HEK293 (cell line): ENCODE results near the gene R3HDML.
A peak's percentile ranks its signal among the peaks of the same experiment; 100 is the strongest.

Experiments
- BCL11A ChIP-seq: fragments of 450-650 bp; formaldehyde crosslinking; IDR thresholded peaks from 2 replicates; pipeline ENCODE4 v1.5.1; 2016; ENCODE audit warnings: low read depth, missing biosample characterization, missing genetic modification characterization
- GFI1B ChIP-seq: fragments of 450-650 bp; formaldehyde crosslinking; IDR thresholded peaks from 2 replicates; pipeline ENCODE4 v1.5.1; 2016; ENCODE audit warnings: missing biosample characterization, missing genetic modification characterization
- HOXA7 ChIP-seq: sonication (generic); formaldehyde crosslinking; IDR thresholded peaks from 2 replicates; pipeline ENCODE4 v1.8.1; 2022; ENCODE audit warnings: missing genetic modification reagents, borderline replicate concordance
- INSM2 ChIP-seq: fragments of 450-650 bp; formaldehyde crosslinking; IDR thresholded peaks from 2 replicates; pipeline ENCODE4 v1.5.1; 2016; ENCODE audit warnings: missing biosample characterization, missing genetic modification characterization
- REPIN1 ChIP-seq: fragments of 450-650 bp; formaldehyde crosslinking; IDR thresholded peaks from 2 replicates; pipeline ENCODE4 v1.5.1; 2017; ENCODE audit warnings: missing biosample characterization, missing genetic modification characterization, low read depth
- TCF7L2 ChIP-seq: IDR thresholded peaks from 2 replicates; pipeline ENCODE4 v1.6.1; 2011; ENCODE audit warnings: low read depth, mild to moderate bottlenecking, inconsistent platforms, low read length, moderate library complexity, borderline replicate concordance
- ZFP41 ChIP-seq: fragments of 450-650 bp; formaldehyde crosslinking; IDR thresholded peaks from 2 replicates; pipeline ENCODE4 v1.5.1; 2016; ENCODE audit warnings: missing biosample characterization, missing genetic modification characterization, borderline replicate concordance
- ZNF146 ChIP-seq: fragments of 450-650 bp; formaldehyde crosslinking; IDR thresholded peaks from 2 replicates; pipeline ENCODE4 v1.5.1; 2016; ENCODE audit warnings: missing biosample characterization, missing genetic modification characterization
- ZNF16 ChIP-seq: fragments of 450-650 bp; formaldehyde crosslinking; IDR thresholded peaks from 2 replicates; pipeline ENCODE4 v1.5.1; 2016; ENCODE audit warnings: low read depth, missing biosample characterization, missing genetic modification characterization
- ZNF221 ChIP-seq: fragments of 450-650 bp; formaldehyde crosslinking; IDR thresholded peaks from 2 replicates; pipeline ENCODE4 v1.5.1; 2017; ENCODE audit warnings: missing biosample characterization, missing genetic modification characterization, borderline replicate concordance
- ZNF248 ChIP-seq: fragments of 450-650 bp; formaldehyde crosslinking; IDR thresholded peaks from 2 replicates; pipeline ENCODE4 v1.5.1; 2017; ENCODE audit warnings: missing biosample characterization, missing genetic modification characterization
- ZNF311 ChIP-seq: fragments of 450-650 bp; formaldehyde crosslinking; IDR thresholded peaks from 2 replicates; pipeline ENCODE4 v1.5.1; 2017; ENCODE audit warnings: missing biosample characterization, missing genetic modification characterization, borderline replicate concordance
- ZNF366 ChIP-seq: fragments of 450-650 bp; formaldehyde crosslinking; conservative IDR thresholded peaks from 2 replicates; pipeline ENCODE4 v1.5.1; 2016; ENCODE audit warnings: missing biosample characterization, missing genetic modification characterization
- ZNF394 ChIP-seq: fragments of 450-650 bp; formaldehyde crosslinking; IDR thresholded peaks from 2 replicates; pipeline ENCODE4 v1.5.1; 2016; ENCODE audit warnings: missing biosample characterization, missing genetic modification characterization, mild to moderate bottlenecking, moderate library complexity, borderline replicate concordance
- ZNF449 ChIP-seq: fragments of 450-650 bp; formaldehyde crosslinking; IDR thresholded peaks from 2 replicates; pipeline ENCODE4 v1.5.1; 2017; ENCODE audit warnings: missing biosample characterization, mild to moderate bottlenecking, missing genetic modification characterization, moderate library complexity
- ZNF488 ChIP-seq: fragments of 450-650 bp; formaldehyde crosslinking; IDR thresholded peaks from 2 replicates; pipeline ENCODE4 v1.5.1; 2016; ENCODE audit warnings: missing biosample characterization, missing genetic modification characterization
- ZNF544 ChIP-seq: fragments of 450-650 bp; formaldehyde crosslinking; IDR thresholded peaks from 2 replicates; pipeline ENCODE4 v1.5.0; 2017; ENCODE audit warnings: missing biosample characterization, missing genetic modification characterization
- ZNF548 ChIP-seq: fragments of 450-650 bp; formaldehyde crosslinking; IDR thresholded peaks from 2 replicates; pipeline ENCODE4 v1.5.1; 2016; ENCODE audit warnings: missing biosample characterization, missing genetic modification characterization
- ZNF600 ChIP-seq: fragments of 450-650 bp; formaldehyde crosslinking; IDR thresholded peaks from 2 replicates; pipeline ENCODE4 v1.5.1; 2016; ENCODE audit warnings: missing biosample characterization, missing genetic modification characterization
- ZNF621 ChIP-seq: fragments of 450-650 bp; formaldehyde crosslinking; IDR thresholded peaks from 2 replicates; pipeline ENCODE4 v1.5.1; 2017; ENCODE audit warnings: missing biosample characterization, missing genetic modification characterization
- ZNF654 ChIP-seq: fragments of 450-650 bp; formaldehyde crosslinking; IDR thresholded peaks from 2 replicates; pipeline ENCODE4 v1.5.1; 2016; ENCODE audit warnings: low read depth, missing biosample characterization, missing genetic modification characterization
- ZNF677 ChIP-seq: fragments of 450-650 bp; IDR thresholded peaks from 2 replicates; pipeline ENCODE4 v1.5.0; 2018; ENCODE audit warnings: missing biosample characterization, mild to moderate bottlenecking, missing genetic modification characterization, moderate library complexity
- ZNF747 ChIP-seq: fragments of 450-650 bp; formaldehyde crosslinking; IDR thresholded peaks from 2 replicates; pipeline ENCODE4 v1.5.1; 2016; ENCODE audit warnings: missing biosample characterization, missing genetic modification characterization
- ZNF830 ChIP-seq: fragments of 450-650 bp; IDR thresholded peaks from 2 replicates; pipeline ENCODE4 v1.5.0; 2018; ENCODE audit warnings: missing biosample characterization, missing genetic modification characterization, low read depth, mild to moderate bottlenecking, moderate library complexity
- ZNF837 ChIP-seq: fragments of 450-650 bp; formaldehyde crosslinking; IDR thresholded peaks from 2 replicates; pipeline ENCODE4 v1.5.1; 2016; ENCODE audit warnings: missing biosample characterization, missing genetic modification characterization
- TF ChIP-seq, protein P1 (sequence below): fragments of 450-650 bp; formaldehyde crosslinking; conservative IDR thresholded peaks from 2 replicates; pipeline ENCODE4 v1.5.1; 2016; ENCODE audit warnings: low read depth, missing biosample characterization, missing genetic modification characterization
- TF ChIP-seq, protein P2 (sequence below): fragments of 450-650 bp; formaldehyde crosslinking; IDR thresholded peaks from 2 replicates; pipeline ENCODE4 v1.5.0; 2017; ENCODE audit warnings: missing biosample characterization, missing genetic modification characterization, borderline replicate concordance

R3HDML gene

GRCh38 chr20:44310664-44311639, 25.9 kb upstream of the R3HDML start, which contains the start of gene FITM2 (continued):
- TF ChIP-seq, protein P1, sequence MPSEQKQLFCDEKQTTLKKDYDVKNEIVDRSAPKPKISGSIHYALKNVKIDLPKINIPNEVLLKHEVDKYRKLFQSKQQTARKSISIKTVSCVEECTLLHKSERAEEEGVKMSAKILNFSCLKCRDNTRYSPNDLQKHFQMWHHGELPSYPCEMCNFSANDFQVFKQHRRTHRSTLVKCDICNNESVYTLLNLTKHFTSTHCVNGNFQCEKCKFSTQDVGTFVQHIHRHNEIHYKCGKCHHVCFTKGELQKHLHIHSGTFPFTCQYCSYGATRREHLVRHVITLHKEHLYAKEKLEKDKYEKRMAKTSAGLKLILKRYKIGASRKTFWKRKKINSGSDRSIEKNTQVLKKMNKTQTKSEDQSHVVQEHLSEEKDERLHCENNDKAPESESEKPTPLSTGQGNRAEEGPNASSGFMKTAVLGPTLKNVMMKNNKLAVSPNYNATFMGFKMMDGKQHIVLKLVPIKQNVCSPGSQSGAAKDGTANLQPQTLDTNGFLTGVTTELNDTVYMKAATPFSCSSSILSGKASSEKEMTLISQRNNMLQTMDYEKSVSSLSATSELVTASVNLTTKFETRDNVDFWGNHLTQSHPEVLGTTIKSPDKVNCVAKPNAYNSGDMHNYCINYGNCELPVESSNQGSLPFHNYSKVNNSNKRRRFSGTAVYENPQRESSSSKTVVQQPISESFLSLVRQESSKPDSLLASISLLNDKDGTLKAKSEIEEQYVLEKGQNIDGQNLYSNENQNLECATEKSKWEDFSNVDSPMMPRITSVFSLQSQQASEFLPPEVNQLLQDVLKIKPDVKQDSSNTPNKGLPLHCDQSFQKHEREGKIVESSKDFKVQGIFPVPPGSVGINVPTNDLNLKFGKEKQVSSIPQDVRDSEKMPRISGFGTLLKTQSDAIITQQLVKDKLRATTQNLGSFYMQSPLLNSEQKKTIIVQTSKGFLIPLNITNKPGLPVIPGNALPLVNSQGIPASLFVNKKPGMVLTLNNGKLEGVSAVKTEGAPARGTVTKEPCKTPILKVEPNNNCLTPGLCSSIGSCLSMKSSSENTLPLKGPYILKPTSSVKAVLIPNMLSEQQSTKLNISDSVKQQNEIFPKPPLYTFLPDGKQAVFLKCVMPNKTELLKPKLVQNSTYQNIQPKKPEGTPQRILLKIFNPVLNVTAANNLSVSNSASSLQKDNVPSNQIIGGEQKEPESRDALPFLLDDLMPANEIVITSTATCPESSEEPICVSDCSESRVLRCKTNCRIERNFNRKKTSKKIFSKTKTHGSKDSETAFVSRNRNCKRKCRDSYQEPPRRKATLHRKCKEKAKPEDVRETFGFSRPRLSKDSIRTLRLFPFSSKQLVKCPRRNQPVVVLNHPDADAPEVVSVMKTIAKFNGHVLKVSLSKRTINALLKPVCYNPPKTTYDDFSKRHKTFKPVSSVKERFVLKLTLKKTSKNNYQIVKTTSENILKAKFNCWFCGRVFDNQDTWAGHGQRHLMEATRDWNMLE (tag by site-specific recombination), result no peak
- no peak for TF ChIP-seq ZNF621 (tag by site-specific recombination)
- peak; percentile 64 for TF ChIP-seq ZNF654 (tag by site-specific recombination)
- TF ChIP-seq BCL11A (tag by site-specific recombination), result no peak
- peak; percentile 86 for TF ChIP-seq ZNF394
- no peak for TF ChIP-seq REPIN1
- TF ChIP-seq ZNF366, result peak; percentile 65; the same call in 1 of the 2 replicates
- no peak for TF ChIP-seq ZNF248 (tag by site-specific recombination)
- no peak for TF ChIP-seq ZNF16
- TF ChIP-seq ZNF677, result no peak
- no peak for TF ChIP-seq ZFP41 (tag by site-specific recombination)
- no peak for TF ChIP-seq ZNF488 (tag by site-specific recombination)
- no peak; the same call in 1 of the 2 replicates for TF ChIP-seq ZNF449 (tag by site-specific recombination)
- peak; percentile 95 for TF ChIP-seq ZNF600 (tag by site-specific recombination)
- TF ChIP-seq, protein P2, sequence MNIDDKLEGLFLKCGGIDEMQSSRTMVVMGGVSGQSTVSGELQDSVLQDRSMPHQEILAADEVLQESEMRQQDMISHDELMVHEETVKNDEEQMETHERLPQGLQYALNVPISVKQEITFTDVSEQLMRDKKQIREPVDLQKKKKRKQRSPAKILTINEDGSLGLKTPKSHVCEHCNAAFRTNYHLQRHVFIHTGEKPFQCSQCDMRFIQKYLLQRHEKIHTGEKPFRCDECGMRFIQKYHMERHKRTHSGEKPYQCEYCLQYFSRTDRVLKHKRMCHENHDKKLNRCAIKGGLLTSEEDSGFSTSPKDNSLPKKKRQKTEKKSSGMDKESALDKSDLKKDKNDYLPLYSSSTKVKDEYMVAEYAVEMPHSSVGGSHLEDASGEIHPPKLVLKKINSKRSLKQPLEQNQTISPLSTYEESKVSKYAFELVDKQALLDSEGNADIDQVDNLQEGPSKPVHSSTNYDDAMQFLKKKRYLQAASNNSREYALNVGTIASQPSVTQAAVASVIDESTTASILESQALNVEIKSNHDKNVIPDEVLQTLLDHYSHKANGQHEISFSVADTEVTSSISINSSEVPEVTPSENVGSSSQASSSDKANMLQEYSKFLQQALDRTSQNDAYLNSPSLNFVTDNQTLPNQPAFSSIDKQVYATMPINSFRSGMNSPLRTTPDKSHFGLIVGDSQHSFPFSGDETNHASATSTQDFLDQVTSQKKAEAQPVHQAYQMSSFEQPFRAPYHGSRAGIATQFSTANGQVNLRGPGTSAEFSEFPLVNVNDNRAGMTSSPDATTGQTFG, result no peak
- no peak for TF ChIP-seq ZNF544 (tag by site-specific recombination)
- no peak for TF ChIP-seq ZNF837 (tag by site-specific recombination)
- no peak for TF ChIP-seq ZNF548 (tag by site-specific recombination)
- no peak for TF ChIP-seq ZNF221 (tag by site-specific recombination)
- peak; percentile 56; the same call in 1 of the 2 replicates for TF ChIP-seq ZNF146 (tag by site-specific recombination)
- TF ChIP-seq ZNF830 (tag by site-specific recombination), result no peak
- no peak for TF ChIP-seq HOXA7 (CRISPR knock-in tag)
- TF ChIP-seq GFI1B, result no peak
- TF ChIP-seq TCF7L2, result no peak
- no peak for TF ChIP-seq ZNF311
- TF ChIP-seq ZNF747 (tag by site-specific recombination), result no peak
- TF ChIP-seq INSM2 (tag by site-specific recombination), result peak; percentile 68; the same call in 1 of the 2 replicates
